Left forelimb (tissue), 1 donor: Measurements from ENCODE around the gene STK4.

Experiments used
- DNase-seq: peaks from one replicate; pipeline ENCODE4 v3.0.0-alpha.2; 2018; ENCODE audit warnings: low spot score

Gene STK4

DNA sequence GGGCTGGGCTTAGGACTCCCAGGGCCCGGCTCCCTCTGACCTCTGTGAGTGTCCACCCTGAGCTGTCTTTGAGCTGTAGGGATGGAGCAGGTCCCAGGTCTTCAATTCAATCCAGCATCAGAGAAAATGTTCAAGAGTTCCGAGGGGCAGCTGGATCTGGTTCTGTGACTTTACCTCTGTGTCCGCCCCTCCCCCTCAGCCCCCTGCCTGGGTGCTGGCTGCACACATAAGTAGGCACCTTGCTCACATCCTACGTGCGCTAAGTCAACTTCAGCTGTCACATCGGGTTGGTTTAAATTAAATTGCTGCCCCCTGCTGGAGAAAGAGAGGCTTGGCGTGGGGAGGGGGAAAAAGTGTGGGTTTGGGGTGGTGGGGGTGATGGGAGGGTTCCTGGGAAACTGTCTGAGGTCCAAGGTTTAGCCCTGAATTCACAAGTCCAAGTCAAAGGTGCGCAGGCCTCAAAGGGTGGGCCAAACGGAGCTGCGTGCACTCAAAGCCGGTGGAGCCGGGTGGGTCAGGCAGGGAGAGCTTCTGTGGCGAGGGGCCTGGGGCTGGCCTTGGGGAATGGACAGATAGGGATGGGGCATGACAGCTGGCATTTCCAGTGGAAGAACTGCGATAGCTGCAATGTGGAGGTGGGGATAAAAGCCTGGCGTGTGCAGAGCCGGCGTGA, 145.6 kb downstream of the STK4 start:
- no peak for DNase-seq

DNA sequence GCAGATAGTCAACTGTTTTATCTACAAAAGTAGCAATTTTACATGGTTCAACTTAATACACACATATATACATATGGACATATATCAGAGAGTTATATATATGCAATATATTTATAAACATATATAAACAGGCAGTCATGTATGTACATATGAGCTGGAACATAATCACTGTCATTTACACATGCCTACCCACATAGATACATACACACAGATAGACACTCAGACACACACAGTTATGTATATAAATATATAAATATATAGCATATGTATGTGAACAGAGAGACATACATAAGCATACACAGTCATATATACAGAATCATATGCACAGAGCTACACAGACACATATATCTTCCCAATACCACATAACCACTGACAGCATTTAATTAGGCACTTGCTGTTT, 146.4 kb downstream of the STK4 start:
- DNase-seq: no peak

DNA sequence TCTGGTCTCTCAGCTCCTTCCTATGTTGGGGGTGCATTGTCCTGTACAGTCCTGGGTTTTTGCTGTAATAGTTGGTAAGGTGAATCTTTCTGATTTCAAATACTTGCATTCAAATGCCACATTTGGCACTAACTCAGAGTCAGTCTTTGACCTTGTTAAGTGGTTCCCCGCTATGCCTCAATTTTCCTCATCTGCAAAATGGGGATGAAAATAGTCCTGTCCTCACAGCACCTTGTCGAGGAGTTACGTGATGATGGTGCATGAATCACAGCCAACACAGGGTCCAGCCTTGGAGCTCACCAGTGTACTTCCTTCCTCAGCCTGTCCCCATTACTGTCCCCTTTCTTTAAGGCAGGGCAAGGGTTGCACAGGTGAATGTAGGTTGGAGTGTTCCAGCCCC, 147.6 kb downstream of the STK4 start:
- no peak for DNase-seq

DNA sequence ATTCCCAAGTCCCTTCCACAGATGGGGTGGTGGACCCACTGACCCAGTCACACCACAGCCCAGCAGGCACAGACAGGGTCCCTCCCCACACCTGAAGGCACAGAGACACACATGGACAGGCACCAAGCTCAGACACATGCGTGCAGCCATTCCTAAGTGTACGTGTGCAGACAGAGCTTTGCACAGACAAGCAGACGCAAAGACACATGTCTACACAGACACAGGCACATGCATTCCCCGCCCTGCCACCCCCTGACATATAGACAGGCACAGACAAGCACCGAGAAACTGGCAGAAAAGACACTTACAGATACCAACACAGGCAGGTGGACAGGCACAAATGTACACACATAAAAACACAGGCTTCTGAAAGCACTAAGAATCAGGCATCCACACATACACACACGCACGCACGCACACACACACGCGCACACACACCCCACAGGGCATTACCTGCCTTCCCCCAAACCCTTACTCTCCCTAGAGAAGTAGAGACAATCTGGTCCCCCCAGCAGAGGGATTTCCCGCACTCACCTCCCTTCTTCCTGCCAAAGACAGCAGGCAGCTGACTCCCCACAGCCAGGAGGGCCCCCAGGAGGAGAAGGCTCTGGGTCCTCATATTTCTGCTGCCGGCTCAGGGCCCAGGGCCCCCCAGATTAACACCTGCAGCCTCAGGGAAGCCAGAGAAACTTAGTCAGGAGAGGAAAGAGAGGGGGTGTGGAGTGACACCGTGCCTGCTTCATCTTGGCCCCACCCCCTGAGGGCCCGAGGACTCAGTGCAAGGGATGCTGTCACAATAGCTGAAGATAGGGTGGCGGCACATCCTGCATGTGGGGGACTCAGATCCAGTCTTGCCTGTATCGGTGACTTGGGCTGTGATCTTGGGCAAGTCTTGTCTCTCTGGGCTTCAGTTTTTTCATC, 148.4 kb downstream of the STK4 start, which contains the start of gene WFDC5:
WFDC5 (minus strand) TSS at position 710 of the 921 bp plus-strand sequence; CDS start at position 619, 91 bp downstream.
- DNase-seq: no peak

DNA sequence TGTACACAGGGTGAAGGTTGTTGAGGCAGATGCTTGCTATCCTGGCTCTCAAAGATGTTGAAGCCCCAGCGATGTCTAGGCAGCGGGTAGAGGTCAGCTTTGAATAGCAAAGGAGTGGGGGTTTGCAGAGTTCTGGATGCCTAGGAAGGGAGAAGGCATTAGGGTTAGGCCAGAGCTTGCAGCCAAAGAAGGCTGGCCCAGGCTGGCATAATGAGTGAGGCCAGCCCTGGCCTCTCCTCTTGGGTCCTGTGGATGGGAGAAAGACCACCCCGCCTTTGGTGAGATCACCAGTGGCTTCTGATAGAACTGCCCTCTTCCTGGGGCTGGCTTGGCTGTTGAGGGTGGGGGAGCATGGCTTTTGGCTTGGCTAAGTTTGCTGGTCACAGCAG, 149.1 kb downstream of the STK4 start:
- no peak for DNase-seq

DNA sequence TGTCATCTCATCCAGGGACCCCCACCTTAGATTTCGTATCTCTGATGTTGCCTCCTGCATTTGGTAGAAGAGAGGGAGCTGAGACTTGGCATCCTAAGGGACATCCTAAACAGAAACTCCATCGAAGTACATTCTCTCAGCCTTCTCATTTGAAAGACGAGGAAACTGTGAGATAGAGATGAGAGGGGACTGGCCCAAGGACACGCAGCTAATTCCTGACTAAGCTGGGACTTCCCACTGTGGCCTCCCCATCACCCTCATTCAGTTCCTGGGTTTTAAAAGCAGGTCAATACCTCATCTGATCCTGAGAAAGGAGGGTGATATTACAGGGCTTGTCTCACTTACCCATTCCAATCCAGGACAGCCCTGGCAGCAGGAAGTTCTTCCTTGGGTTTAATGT, 149.5 kb downstream of the STK4 start:
- no peak for DNase-seq

DNA sequence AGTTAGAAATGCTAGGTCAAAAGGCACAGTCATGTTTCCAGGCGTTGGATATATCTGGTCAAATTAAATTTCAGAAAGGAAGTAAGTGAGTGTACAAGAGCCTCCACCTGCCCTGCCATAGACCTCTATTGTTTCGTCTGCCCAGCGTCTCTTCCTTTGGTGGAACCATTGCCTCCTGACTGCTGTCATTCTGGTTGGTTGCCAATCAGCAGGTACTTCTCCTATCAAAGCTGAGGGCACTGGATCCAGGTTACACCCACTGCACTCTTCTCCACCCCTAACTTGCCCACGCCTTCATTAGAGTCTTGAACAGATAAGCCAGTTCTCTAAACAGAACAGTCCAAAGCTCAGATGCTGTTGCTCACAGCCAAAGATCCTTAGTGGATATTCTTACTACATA, 151.3 kb downstream of the STK4 start:
- no peak for DNase-seq

DNA sequence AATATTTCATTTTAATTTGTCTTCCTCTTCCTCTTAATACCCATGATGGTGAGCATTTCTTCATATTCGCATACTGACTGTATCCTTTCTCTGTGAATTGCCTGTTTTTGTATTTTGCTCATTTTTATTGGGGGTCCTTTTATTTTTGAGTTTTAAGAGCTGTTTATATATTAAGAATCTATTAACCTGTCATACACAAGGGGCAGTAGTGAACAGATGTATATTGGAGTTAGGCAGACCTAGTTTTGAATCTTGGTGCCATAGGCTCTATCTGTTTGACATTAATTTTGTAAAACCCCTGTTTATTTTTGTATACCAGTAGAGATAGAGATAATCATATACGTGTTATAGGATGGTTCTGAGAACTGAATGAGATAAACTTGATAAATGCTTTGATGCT, 151.7 kb downstream of the STK4 start:
- no peak for DNase-seq

DNA sequence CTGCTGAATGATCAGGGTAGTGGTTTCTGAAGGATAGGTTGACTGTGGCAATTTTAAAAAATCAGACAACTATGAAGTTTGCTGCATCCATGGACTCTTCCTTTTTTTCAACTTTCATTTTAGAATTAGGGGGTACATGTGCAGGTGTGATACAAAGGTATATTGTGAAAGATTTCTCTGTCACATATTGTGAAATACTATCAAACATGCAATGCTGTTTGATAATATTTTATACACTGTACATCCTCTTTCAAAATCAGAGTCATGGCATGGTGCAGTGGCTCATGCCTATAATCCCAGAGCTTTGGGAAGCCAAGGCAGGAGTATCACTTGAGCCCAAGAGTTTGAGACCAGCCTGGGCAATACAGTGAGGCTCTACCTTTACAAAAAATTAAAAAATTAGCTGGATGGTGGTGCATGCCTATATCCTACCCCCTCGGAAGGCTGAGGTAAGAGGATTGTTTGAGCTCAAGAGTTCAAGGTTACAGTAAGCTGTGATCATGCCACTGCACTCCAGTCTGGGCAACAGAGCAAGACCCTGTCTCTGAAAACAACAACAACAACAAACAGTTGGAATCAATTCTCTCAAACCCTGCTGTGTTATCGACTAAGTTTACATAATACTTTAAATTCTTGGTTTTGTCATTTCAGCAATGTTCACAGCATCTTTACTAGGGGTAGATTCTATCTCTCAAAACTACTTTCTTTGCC, 153.4 kb downstream of the STK4 start:
- no peak for DNase-seq

DNA sequence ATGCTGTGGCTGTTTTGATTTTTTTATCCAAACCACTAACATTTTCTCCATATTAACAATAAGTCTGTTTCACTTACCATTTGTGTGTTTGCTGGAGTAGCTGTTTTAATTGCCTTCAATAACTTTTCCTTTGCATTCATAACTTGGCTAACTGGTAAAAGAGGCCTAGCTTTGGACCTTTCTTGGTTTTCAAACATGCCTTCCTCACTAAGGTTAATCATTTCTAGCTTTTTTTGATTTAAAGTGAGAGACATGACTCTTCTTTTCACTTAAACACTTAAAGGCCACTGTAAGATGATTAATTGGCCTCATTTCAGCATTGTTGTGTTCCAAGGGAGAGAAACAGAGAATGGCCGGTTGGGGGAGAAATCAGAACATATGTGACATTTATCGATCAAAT, 155.1 kb downstream of the STK4 start:
- DNase-seq: no peak

DNA sequence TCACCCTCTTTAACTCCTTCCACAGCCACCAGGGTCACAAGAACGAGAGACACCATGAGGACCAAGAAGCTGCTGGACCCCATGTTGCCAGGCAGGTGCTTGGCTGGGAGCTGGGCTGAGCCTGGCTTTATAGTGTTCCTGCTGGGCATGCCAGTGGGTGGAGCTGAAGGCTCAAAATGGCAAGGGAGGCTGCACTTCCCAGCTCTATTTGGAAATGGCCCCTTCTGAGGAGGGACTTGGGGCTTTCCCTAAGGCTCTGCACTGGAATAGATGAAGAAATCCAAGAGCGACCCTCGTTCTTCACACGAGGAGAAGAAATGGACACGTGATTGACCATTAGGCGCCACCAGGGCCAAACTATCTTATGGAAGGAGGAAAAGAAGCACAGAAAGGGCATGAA, 158.1 kb downstream of the STK4 start, which contains the start of gene WFDC12:
WFDC12 (minus strand) TSS at position 101 of the 400 bp plus-strand sequence; CDS start at position 83, 18 bp downstream.
- DNase-seq: no peak

DNA sequence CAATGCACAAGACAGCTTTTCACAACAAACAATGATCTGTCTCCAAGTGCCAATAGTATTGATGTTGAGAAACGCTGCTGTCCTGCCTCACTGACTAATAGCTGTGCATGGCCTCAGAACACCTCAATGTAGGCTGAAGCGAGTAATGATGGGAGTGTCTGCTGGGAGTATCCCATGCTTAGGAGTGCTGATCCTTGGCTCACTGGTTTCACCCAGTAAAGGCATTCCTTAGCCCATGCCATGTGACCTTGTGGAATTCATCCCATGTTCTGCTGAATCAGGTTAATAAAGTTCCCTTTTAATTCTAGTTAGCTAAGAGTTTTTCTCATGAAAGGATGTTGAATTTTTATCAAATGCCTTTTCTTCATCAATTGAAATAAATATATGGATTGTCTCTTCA, 161.8 kb downstream of the STK4 start:
- no peak for DNase-seq
